HFFc6 (cell line): ENCODE data around the gene ZDHHC13. TPM values are rescaled to one million over a fixed set of nuclear protein-coding genes. Genes with fewer than 3 reads are reported as not detected.

Experiments
- DNase-seq: peaks from one replicate; pipeline ENCODE4 v3.0.0-alpha.2; 2018
- H3K27ac Mint-ChIP-seq: 2 replicates; pipeline ENCODE4 v1.8.0; 2020; ENCODE audit warnings: mild to moderate bottlenecking, mixed read lengths
- H3K27me3 Mint-ChIP-seq: 2 replicates; pipeline ENCODE4 v1.8.0; 2021; ENCODE audit warnings: mild to moderate bottlenecking, moderate library complexity, mixed read lengths; ENCODE audit not compliant: insufficient read depth
- H3K36me3 Mint-ChIP-seq: 2 replicates; pipeline ENCODE4 v1.8.0; 2021; ENCODE audit warnings: low read depth, mixed read lengths
- H3K4me1 Mint-ChIP-seq: 2 replicates; pipeline ENCODE4 v1.8.0; 2020; ENCODE audit warnings: low read depth, mixed read lengths
- H3K4me3 Mint-ChIP-seq: 2 replicates; pipeline ENCODE4 v1.8.0; 2020; ENCODE audit warnings: mild to moderate bottlenecking, moderate library complexity, mixed read lengths
- H3K9me3 Mint-ChIP-seq: 2 replicates; pipeline ENCODE4 v1.8.0; 2020; ENCODE audit warnings: mild to moderate bottlenecking, mixed read lengths
- CTCF ChIP-seq: fragments of 200-600 bp; sonication (generic); IDR thresholded peaks from 2 replicates; pipeline ENCODE4 v1.5.0; 2021; ENCODE audit warnings: antibody characterized with exemption, mild to moderate bottlenecking
- total RNA-seq, 6 experiments: library from RNA; stranded (reverse); fragmentation: NEBNext Ultra II Directional; extraction: Animal tissue kit (Norgen Biotek cat#: 25700); gene quantifications; 2 replicates in 1 of 6; 3 replicates in 5 of 6; pipeline ENCODE4 v1.2.3, GENCODE V29; 2021

ZDHHC13 gene
- total RNA-seq, 6 experiments from 2014 or later: 9.9 to 15.7 (median 11.2) TPM

GRCh38 chr11:19220903-19221724, 104.1 kb downstream of the ZDHHC13 start:
- peaks cover 4% of the 10 kb centered on the region; the same call in 1 of the 2 replicates for H3K4me1 Mint-ChIP-seq
- no peak overlapping the region for H3K4me3 Mint-ChIP-seq
- no peak for TF ChIP-seq CTCF
- H3K9me3 Mint-ChIP-seq: no peaks in the 10 kb centered on the region
- no peak for DNase-seq
- no peak overlapping the region for H3K27ac Mint-ChIP-seq
- H3K36me3 Mint-ChIP-seq: peaks cover 16% of the 10 kb centered on the region
- peaks cover 4% of the 10 kb centered on the region for H3K27me3 Mint-ChIP-seq

GRCh38 chr11:19225123-19225522, 108.2 kb downstream of the ZDHHC13 start:
- Mint-ChIP-seq H3K4me1 (0 out of 2 replicates have a peak, but pooled peaks cover 5% of the 10 kb centered on the region), H3K9me3 (no peaks in the 10 kb centered on the region), H3K27me3 (no peaks in the 10 kb centered on the region; the same call in 1 of the 2 replicates), H3K27ac (no peak overlapping the region), H3K36me3 (peaks cover 16% of the 10 kb centered on the region), H3K4me3 (no peak overlapping the region)
- no peak for DNase-seq
- TF ChIP-seq CTCF: no peak

GRCh38 chr11:19225581-19225980, 108.6 kb downstream of the ZDHHC13 start:
- H3K9me3 Mint-ChIP-seq: no peaks in the 10 kb centered on the region
- no peak overlapping the region for H3K27ac Mint-ChIP-seq
- H3K4me3 Mint-ChIP-seq: no peak overlapping the region
- no peak for TF ChIP-seq CTCF
- no peaks in the 10 kb centered on the region; the same call in 1 of the 2 replicates for H3K27me3 Mint-ChIP-seq
- peaks cover 16% of the 10 kb centered on the region for H3K36me3 Mint-ChIP-seq
- no peak for DNase-seq
- H3K4me1 Mint-ChIP-seq: 0 out of 2 replicates have a peak, but pooled peaks cover 5% of the 10 kb centered on the region

Other genes with a start within 250 kb of the ZDHHC13 start
- gene MRGPRX1, start 177.8 kb upstream of the ZDHHC13 start, total RNA-seq: not detected
- gene MRGPRX2, start 56.5 kb upstream of the ZDHHC13 start, total RNA-seq: not detected
- gene CSRP3, start 84.8 kb downstream of the ZDHHC13 start, total RNA-seq: not detected
- gene E2F8, start 123.8 kb downstream of the ZDHHC13 start, total RNA-seq: 1 to 10 TPM; 1.5 to 4.3 (median 3.4) TPM